RWPE2 (cell line): ENCODE measurements around the gene FBRS.
"Not testable (repeated sequence)": the region's sequence is repeated elsewhere in the genome, so short reads cannot be mapped to it uniquely, and the experiment has no call there.

Experiments used
- ATAC-seq: fragments of 200-7000 bp; cut with Tn5 transposase; 3 replicates; pipeline ENCODE4 v1.9.1; 2021; ENCODE audit warnings: low read depth
- DNase-seq: peaks from one replicate; pipeline ENCODE4 v3.0.0-alpha.2; 2020; ENCODE audit warnings: low spot score
- H3K27ac ChIP-seq: fragments of 450-650 bp; 2 replicates; pipeline ENCODE4 v1.5.1; 2017; ENCODE audit warnings: mild to moderate bottlenecking; ENCODE audit not compliant: poor library complexity, severe bottlenecking
- H3K27me3 ChIP-seq: fragments of 250-450 bp; sonication (Bioruptor Pico); 2 replicates; pipeline ENCODE4 v1.5.1; 2021; ENCODE audit warnings: mild to moderate bottlenecking, moderate library complexity; ENCODE audit not compliant: insufficient read depth, poor library complexity, severe bottlenecking
- H3K36me3 ChIP-seq: fragments of 250-450 bp; sonication (Bioruptor Pico); 2 replicates; pipeline ENCODE4 v1.5.1; 2020; ENCODE audit warnings: low read depth, mild to moderate bottlenecking, moderate library complexity
- H3K4me1 ChIP-seq: fragments of 250-450 bp; sonication (Bioruptor Pico); 2 replicates; pipeline ENCODE4 v1.5.1; 2021; ENCODE audit warnings: mild to moderate bottlenecking, moderate library complexity; ENCODE audit not compliant: insufficient read depth, poor library complexity, severe bottlenecking
- H3K4me3 ChIP-seq: fragments of 250-450 bp; sonication (Bioruptor Pico); 2 replicates; pipeline ENCODE4 v1.5.1; 2021; ENCODE audit warnings: mild to moderate bottlenecking, moderate library complexity; ENCODE audit not compliant: severe bottlenecking
- H3K9me3 ChIP-seq: fragments of 250-450 bp; sonication (Bioruptor Pico); 2 replicates; pipeline ENCODE4 v1.5.1; 2021; ENCODE audit warnings: mild to moderate bottlenecking, moderate library complexity; ENCODE audit not compliant: severe bottlenecking
- CTCF ChIP-seq: fragments of 450-650 bp; IDR thresholded peaks from one replicate; pipeline ENCODE4 v1.5.1; 2017; ENCODE audit warnings: mild to moderate bottlenecking, moderate library complexity; ENCODE audit not compliant: poor library complexity, severe bottlenecking

The FBRS gene

DNA sequence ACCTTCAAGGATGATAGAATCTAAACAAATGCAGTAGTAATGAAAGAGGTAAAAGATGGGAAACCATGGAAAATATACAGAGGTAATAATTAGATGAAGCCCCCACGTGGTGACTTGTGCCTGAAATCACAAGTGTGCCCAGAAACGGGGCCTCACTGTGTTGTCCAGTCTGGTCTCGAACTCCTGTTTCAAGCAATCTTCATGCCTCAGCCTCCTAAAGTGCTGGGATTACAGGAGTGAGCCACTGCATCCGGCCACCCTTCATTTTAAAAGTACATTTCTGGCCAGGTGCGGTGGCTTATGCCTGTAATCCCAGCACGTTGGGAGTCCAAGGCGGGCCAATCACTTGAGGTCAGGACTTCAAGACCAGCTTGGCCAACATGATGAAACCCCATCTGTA lies 21.6 kb upstream of the FBRS start:
- H3K27me3 ChIP-seq, result no peaks in the 10 kb centered on the region
- ATAC-seq (no peak), DNase-seq (no peak)
- peaks cover 4% of the 10 kb centered on the region for H3K4me1 ChIP-seq
- no peak overlapping the region for H3K4me3 ChIP-seq
- H3K27ac ChIP-seq, result no peak overlapping the region
- H3K9me3 ChIP-seq, result no peaks in the 10 kb centered on the region
- H3K36me3 ChIP-seq, result no peaks in the 10 kb centered on the region
- TF ChIP-seq CTCF, result no peak

- not testable (repeated sequence) for H3K36me3 ChIP-seq, H3K4me3 ChIP-seq, H3K4me1 ChIP-seq, ATAC-seq, H3K9me3 ChIP-seq, H3K27me3 ChIP-seq, DNase-seq, H3K27ac ChIP-seq
These were observed 21.1 kb upstream of the FBRS start for GRCh38 chr16:30637139-30637538.

GRCh38 chr16:30637944-30638343 lies 20.3 kb upstream of the FBRS start:
- no peak overlapping the region for H3K27ac ChIP-seq
- H3K4me1 ChIP-seq, result peaks cover 4% of the 10 kb centered on the region
- ATAC-seq (peak; percentile 55), DNase-seq (no peak)
- no peak overlapping the region for H3K4me3 ChIP-seq
- H3K27me3 ChIP-seq, result no peaks in the 10 kb centered on the region
- TF ChIP-seq CTCF, result peak; percentile 72
- H3K36me3 ChIP-seq, result no peaks in the 10 kb centered on the region
- H3K9me3 ChIP-seq, result no peaks in the 10 kb centered on the region

- Histone ChIP-seq H3K4me3 (no peak overlapping the region), H3K27me3 (no peaks in the 10 kb centered on the region), H3K36me3 (no peaks in the 10 kb centered on the region), H3K4me1 (no peaks in the 10 kb centered on the region), H3K9me3 (no peaks in the 10 kb centered on the region), H3K27ac (no peak overlapping the region)
- no peak for TF ChIP-seq CTCF
- ATAC-seq (no peak), DNase-seq (no peak)
These were observed 16.8 kb upstream of the FBRS start for GRCh38 chr16:30641378-30641982.

DNA sequence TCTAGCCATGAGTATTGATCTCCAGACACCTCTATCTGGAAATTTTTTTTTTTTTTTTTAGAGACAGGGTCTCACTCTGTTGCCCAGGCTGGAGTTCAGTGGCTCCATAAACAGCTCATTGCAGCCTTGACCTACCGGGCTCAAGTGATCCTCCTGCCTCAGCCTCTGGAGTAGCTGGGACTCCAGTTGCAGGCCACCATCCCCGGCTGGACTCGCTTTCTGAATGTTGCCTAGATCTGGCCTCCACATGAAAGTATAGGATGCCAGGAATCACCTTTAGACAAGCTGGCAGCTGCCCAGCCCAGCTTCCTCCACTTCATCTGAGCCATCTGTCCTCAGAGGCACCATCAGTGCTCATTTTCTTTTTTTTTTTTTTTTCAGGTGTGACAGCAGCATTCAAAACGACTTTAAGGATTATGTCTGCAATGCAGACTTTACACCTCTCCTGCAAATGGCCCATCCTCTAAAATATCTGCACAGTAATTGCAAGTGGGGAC lies 13.8 kb upstream of the FBRS start:
- no peaks in the 10 kb centered on the region for H3K4me1 ChIP-seq
- TF ChIP-seq CTCF, result no peak
- no peak overlapping the region for H3K4me3 ChIP-seq
- no peak overlapping the region for H3K27ac ChIP-seq
- ATAC-seq, result no peak
- no peaks in the 10 kb centered on the region for H3K27me3 ChIP-seq
- no peaks in the 10 kb centered on the region for H3K36me3 ChIP-seq
- DNase-seq, result no peak
- H3K9me3 ChIP-seq, result no peaks in the 10 kb centered on the region
